NCI-H146 treated with DMSO at 0.1 percent for 48 hours (cell line): ENCODE data around the gene EXOSC7.
"Not testable (repeated sequence)": the region's sequence is repeated elsewhere in the genome, so short reads cannot be mapped to it uniquely, and the experiment has no call there.

ENCODE experiments used
- DNase-seq: peaks from one replicate; lab custom pipeline; 2025; ENCODE audit not compliant: unreplicated experiment; lab: John Stamatoyannopoulos, UW

EXOSC7 gene

GRCh38 chr3:44976002-44976815 lies at the start of gene EXOSC7, which contains the start of gene ZDHHC3:
Gene EXOSC7, plus strand, starts transcription at chr3:44976244. Its CDS starts 34 bp downstream, at chr3:44976278.
Gene ZDHHC3, minus strand, starts transcription at chr3:44976174. Its CDS starts 16,738 bp downstream, at chr3:44959436.
- peak; percentile 29 for DNase-seq

- DNase-seq = no peak
Observed at GRCh38 chr3:44926921-44927320, 49.1 kb upstream of the EXOSC7 start.

DNA sequence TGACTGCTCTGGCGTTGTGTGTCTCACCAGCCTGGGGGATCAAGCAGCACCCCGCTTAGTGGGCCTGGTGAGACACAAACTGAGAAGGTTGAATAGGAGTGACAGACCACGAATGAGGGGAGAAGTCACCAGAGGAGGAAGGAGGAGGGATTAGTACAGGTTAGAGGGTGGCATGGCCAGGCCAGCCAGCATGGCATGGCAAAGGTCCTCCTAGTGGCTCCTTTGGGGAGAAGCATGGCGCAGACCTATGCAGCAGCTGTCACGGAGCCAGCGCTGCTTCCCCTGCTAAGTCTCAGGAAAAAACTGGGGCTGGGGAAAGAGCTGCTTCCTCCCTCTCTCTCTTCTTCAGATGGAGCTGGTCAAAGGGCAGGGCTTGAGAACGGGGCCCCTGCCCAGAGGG lies 48.7 kb upstream of the EXOSC7 start:
- DNase-seq = no peak

DNA sequence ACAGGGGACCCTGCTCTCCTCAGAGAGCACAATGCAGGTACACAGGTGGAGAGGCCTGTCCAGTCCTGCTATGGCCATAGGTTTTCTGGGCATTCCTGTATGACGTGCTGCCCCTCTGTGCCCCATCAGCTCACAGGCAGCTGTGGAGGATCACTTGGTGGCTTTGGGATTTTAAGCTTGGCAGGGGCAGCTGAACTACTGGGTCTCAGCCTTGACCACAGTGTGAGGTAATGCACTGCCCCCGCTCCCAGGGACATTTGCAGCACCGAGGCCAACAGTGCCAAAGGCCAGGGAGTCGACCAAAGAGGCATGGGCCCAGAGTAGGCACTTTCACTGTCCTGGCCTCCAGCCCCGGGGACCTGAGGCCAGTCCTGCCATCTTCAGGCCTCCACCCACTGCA lies 46.3 kb upstream of the EXOSC7 start:
- DNase-seq = no peak

- DNase-seq = no peak
Observed at GRCh38 chr3:44930911-44931310, 45.1 kb upstream of the EXOSC7 start.

GRCh38 chr3:44931791-44932190 lies 44.3 kb upstream of the EXOSC7 start:
- no peak for DNase-seq

- DNase-seq = no peak
Observed at GRCh38 chr3:44932271-44932670, 43.8 kb upstream of the EXOSC7 start.

DNA sequence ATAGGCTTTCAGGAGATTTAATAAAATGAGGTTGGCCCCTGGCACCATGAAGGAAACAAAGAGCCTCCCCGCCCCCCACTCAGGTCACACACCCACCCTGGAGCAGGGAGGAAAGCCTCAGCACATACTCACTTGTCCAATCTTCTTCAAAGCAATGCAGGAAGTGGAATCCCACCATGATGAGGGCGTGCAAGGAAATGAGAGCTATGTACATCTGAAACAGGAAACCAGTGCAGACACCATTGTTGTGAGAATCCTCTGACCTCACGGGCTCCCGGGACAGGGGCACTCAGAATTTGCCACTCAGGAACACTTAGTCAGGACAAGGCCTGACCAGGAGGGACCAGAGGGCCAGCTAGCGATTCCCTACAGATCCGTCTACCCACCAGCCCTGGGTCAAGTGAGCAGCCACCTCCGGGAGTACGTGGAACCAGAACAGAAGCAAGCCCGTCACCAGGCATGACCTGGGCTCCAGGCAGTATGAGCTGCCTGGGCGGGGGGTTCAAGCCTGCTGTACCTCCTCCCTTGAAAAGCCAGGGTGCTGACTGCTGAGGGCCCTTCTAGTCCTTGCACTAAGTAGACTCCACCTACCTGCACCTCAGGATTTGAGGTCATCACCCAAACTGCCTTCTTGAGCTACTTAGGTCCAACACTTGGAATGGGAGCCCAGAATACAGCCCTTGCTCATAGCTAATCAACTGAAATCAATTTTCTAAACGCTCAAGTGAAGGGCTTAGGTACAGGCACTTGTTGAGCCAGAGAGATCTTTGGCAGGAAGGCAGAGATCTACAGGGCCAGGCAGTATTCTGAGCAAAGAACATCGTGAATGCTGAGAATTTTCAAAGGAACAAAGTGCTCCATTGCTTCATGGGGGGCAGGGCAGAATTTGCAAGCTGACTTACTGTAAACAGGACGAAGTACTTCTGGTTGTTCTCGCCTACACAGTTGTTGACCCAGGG lies 42.8 kb upstream of the EXOSC7 start:
- no peak for DNase-seq

DNA sequence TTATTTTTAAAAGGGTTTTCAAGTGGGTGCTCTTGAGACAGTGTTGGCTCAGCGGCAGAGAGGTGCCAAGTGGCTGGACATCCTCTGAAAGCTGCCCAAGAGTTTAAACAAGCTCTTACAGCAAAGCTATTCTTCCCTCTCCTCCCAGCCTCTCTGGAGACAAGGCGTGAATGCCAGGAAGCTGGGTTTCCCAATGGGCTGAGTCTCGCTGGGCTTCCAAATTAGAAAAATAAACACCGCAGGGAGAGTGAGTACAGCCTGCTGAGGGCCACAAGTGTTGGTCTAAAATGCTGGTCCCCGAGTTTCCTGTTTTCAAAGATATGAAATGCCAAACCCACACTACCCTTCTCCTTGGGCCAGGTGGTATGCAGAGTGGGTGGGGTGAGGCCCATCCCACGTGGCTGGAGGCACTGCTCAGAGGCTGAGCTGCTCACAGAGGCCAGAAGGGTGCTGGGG lies 36.4 kb upstream of the EXOSC7 start:
- no peak for DNase-seq

DNA sequence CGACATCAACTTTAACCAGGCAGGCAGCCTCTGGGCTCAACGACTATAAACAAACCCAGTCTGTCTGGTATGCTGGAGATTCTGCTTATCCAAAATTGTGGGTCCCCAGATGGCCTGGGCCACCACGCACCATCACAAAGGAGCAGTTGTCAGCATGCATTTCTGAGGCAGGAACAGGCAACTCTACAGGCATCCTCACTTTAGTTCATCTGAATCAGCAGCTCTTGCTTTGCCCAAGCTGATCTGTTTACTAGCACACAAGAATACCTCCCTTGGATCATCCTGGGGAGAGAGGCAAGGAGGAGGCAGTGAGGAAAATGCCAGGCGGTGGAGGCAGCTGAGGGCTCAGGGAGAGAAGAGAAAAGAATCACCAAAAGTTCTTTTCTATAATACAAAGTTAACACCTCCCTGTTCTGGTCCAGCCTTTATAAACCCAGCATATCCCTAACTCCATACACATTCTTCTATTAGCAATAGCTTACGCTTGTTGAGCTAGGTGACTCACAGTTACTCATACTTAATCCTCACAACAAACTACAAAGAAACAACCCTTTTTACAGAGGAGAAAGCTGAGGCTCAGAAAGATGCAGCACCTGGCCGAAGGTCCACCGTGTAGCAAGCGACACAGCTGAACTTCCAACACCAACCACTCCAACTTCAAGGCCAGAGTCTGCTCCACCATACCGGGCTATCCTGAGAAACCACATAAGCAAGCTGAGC lies 33.7 kb upstream of the EXOSC7 start:
- no peak for DNase-seq

- no peak for DNase-seq
Observed at GRCh38 chr3:44948239-44948638, 27.8 kb upstream of the EXOSC7 start.

DNA sequence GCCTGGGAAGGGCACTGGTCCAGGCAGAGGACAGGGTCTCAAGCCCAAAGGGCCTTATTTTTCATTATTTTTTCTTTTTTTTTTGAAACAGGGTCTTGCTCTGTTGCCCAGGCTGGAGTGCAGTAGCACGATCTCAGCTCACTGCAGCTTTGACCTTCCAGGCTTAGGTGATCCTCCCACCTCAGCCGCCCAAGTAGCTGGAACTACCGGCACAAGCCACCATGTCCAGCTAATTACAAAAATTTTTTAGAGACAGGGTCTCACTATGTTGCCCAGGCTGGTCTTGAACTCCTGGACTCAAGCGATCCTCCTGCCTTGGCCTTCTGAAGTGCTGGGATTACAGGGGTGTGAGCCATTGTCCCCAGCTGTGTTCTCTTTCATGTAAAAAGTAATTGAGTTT lies 26.3 kb upstream of the EXOSC7 start:
- DNase-seq = not testable (repeated sequence)

DNA sequence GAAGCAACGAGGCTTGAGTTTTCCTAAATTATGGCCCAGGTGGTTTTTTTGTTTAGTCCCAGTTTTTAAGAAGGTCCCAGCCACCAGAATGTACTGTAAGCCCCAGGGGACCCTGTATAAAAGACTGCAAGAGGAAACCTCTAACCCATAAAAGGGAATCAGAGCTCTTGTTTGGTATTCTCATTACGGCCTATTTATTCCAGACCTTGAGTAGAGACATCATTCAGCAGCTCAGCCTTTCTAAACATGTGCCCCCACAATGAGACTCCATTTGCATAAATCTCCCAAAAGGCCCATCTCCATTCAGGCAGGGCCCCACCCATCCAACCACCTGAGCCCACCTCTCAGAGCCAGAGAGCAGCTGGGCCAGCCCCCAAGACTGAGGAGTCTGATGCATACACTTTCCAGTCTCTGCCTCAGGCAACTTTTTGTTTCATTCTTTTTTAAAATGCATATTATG lies 25.7 kb upstream of the EXOSC7 start:
- DNase-seq = no peak

- no peak for DNase-seq
Observed at GRCh38 chr3:44952689-44953088, 23.4 kb upstream of the EXOSC7 start.

GRCh38 chr3:44954304-44954703 lies 21.7 kb upstream of the EXOSC7 start:
- no peak for DNase-seq

GRCh38 chr3:44954962-44955361 lies 21.1 kb upstream of the EXOSC7 start:
- no peak for DNase-seq

DNA sequence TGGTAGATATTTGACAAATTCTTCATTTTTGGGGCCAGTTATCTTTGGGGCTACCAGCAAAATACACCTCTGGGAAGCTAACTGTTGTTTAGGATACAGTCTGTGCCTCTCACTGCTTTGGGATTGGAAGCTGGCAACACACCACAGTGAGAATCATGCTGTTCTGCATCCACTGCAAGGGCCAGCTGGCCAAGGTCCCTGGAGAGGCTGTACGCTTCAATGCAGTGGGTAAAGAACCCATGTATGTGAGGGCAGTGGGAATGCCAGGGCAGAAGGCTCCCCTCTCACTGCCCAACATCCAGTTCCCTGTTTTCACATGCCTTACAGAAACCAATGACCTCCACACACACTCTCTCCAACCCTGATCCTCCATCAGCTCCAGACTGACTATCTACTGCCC lies 20.1 kb upstream of the EXOSC7 start:
- DNase-seq = no peak

GRCh38 chr3:44957986-44958385 lies 18.1 kb upstream of the EXOSC7 start:
- no peak for DNase-seq

DNA sequence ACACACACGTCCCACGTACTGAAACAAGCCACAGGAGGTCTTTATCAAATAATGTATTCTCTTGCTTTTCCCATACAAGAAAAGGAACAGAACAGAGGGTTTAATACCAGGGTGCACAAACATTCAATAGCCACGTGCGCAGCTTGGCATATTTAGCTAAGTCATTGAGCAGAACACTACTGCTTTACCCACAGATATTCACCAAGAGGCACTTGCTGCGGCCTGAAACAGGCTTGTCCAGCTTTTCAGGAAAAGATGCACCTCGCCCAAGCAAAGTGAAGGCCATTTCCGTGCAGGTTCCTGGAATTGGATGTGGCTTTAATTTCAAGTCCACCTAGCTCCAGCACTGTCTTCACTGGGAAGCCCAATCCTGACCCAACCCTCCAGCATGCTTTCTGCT lies 17.7 kb upstream of the EXOSC7 start:
- DNase-seq = no peak

DNA sequence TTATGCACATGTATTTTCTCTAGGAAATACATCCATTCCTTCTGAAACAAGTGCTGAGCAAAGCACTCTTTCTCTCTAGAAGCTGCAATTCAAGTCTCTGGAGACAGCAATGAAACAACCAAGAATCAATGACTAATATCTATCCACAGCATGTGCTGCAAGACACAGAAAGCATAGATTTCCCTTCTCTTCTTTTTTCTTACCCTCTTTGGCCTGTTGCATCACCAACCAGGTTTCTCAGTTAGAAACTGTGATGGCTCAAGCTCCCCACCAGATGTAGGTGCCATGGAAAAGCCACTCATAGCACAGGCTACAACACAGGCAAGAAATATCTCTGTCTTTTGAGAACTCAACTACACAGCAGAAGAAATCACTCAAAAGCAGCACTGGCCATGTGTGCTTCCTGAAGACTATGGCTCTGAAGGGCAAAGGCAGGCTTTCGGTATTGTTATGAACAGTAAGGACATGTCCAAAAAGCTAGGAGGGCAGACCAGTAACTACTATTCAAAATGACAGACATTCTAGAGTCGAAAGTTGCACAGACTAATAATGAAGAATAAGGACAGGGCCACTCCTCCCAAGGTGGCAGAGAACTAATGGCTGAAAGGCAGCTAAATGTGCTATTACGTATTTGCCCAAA lies 15.5 kb upstream of the EXOSC7 start:
- DNase-seq = no peak

GRCh38 chr3:44961888-44962287 lies 14.2 kb upstream of the EXOSC7 start:
- no peak for DNase-seq
